GDM1 (cell line): ENCODE results near the gene NSFL1C.

ENCODE experiments used
- DNase-seq: peaks from one replicate; lab custom pipeline; 2025; lab: John Stamatoyannopoulos, UW

The NSFL1C gene

GRCh38 chr20:1460275-1460674 lies 6.4 kb downstream of the NSFL1C start:
- no peak for DNase-seq

GRCh38 chr20:1457992-1458391 lies 8.7 kb downstream of the NSFL1C start:
- no peak for DNase-seq

- DNase-seq, result no peak
Observed at GRCh38 chr20:1456300-1456699, 10.3 kb downstream of the NSFL1C start.

- DNase-seq, result no peak
Observed at GRCh38 chr20:1450926-1451491, 15.6 kb downstream of the NSFL1C start.

GRCh38 chr20:1449370-1449769 lies 17.3 kb downstream of the NSFL1C start:
- DNase-seq, result no peak

GRCh38 chr20:1448081-1448620 lies 18.5 kb downstream of the NSFL1C start:
- DNase-seq, result no peak

- no peak for DNase-seq
Observed at GRCh38 chr20:1446536-1446935, 20.1 kb downstream of the NSFL1C start.

- no peak for DNase-seq
Observed at GRCh38 chr20:1443085-1443484, 23.6 kb downstream of the NSFL1C start.

- DNase-seq, result no peak
Observed at GRCh38 chr20:1442304-1442703, 24.3 kb downstream of the NSFL1C start.

- no peak for DNase-seq
Observed at GRCh38 chr20:1441133-1441532, 25.5 kb downstream of the NSFL1C start.

GRCh38 chr20:1440024-1440423 lies 26.6 kb downstream of the NSFL1C start:
- no peak for DNase-seq

GRCh38 chr20:1438361-1438760 lies 28.3 kb downstream of the NSFL1C start:
- DNase-seq, result peak; percentile 2

GRCh38 chr20:1437235-1437904 lies 29.3 kb downstream of the NSFL1C start:
- DNase-seq, result peak; percentile 62

- no peak for DNase-seq
Observed at GRCh38 chr20:1436263-1436662, 30.4 kb downstream of the NSFL1C start.

- DNase-seq, result no peak
Observed at GRCh38 chr20:1435337-1435699, 31.3 kb downstream of the NSFL1C start.

GRCh38 chr20:1434571-1435336 lies 31.9 kb downstream of the NSFL1C start:
- DNase-seq, result peak; percentile 79

GRCh38 chr20:1431158-1431557 lies 35.5 kb downstream of the NSFL1C start:
- no peak for DNase-seq

- no peak for DNase-seq
Observed at GRCh38 chr20:1430004-1430451, 36.6 kb downstream of the NSFL1C start.

- no peak for DNase-seq
Observed at GRCh38 chr20:1429143-1429728, 37.4 kb downstream of the NSFL1C start.

GRCh38 chr20:1427457-1428054 lies 39.1 kb downstream of the NSFL1C start:
- no peak for DNase-seq

- no peak for DNase-seq
Observed at GRCh38 chr20:1426231-1426849, 40.3 kb downstream of the NSFL1C start.

GRCh38 chr20:1424336-1424735 lies 42.3 kb downstream of the NSFL1C start:
- no peak for DNase-seq
